ENCODE data around the gene ADCY4.

Gene ADCY4

DNA sequence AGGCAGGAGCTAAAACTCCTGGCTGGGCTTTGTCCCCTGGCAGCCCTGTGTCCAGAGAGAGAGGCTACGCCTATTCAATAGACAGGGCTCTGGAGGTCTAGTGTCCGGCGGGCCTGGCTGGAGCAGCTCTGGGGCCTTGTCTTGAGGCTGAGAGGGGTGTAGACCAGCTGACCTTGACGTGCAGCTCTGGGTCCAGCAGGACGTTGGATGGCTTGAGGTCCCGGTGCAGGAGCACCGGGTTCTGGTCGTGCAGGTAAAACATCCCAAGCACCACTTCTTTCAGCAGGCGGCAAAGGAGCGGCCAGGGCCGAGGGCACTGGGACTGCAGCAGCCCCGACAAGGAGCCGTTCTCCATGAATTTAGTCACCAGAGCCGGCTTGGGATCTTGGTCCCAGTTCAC is 4.0 kb upstream of the ADCY4 start:
- DNase-seq, result no peak

GRCh38 chr14:24337824-24338175 is 2.9 kb upstream of the ADCY4 start:
- DNase-seq, result no peak

DNA sequence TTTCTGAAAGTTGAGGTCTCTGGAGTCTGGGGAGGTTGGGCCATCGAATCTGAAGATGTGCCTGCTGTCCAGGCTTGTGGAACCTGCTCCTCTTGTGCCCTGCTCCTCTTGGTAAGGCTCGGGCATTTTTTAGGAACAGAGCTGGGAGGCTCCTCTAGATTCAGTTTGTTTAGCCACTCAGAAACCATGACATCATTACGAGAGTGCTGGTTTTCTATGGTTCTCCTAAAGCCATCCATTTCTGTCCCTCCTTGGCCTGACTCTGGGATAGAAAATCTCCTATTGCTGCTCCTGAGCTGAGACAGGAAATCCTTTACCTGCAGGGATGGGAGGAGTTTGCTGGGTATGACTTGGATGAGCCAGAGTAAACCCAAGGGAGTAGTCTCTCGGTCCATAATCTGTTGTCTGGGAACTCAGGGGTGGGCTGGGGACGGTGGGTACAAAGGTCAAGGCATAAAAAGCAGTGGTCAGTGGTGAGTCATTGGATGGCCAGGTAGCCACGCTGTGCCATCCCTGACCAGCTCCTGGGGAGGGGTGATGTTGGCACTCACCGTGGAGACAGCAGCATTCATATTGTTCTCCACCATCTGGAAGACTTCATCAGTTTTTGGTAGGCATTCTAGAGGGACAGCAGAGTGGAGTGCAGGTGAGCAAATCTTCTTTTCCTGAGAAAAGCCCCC is 2.4 kb upstream of the ADCY4 start:
- DNase-seq, result no peak

- DNase-seq, result peak in 1 of 4 experiments; percentile 26
Measured at GRCh38 chr14:24335461-24336171, 745 bp upstream of the ADCY4 start.

- DNase-seq, result peak; percentile 63 to 88 (median 78)
Measured at GRCh38 chr14:24332268-24332993, 2.4 kb downstream of the ADCY4 start.

GRCh38 chr14:24331731-24332267 is 3.1 kb downstream of the ADCY4 start:
- peak in 2 of 4 experiments; percentile 26 to 50 for DNase-seq

DNA sequence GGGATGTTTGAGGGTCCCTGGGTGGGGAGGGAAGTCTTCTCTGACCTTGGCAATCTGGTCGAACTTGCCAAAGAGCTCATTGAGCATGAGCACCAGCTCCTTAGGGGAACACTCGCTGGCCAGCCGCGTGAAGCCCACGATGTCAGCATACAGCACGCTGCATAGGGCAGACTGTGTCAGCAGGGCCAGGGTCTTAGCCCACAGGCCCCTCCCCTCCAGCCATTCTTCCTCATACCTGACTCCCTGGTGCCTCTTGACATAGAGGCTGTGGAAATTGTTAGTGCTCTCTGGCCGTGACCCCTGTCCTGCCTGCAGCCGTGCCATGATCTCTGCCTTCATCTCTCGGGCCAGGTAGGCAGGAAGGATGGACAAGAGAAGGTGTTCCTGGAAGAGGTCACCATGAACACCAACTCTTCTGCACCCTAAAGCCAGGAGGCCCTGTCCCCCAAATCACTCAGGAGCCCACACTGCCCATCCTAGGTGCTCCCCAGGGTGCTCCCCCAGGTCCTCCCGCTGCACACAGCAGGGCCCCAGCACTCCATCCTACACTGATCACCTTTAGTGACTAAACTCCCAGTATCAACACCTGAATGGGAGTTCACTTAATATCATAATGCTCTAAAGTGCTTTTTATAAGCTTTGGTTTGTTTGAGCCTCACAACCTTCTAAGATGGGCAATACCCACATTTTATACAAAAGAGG is 3.7 kb downstream of the ADCY4 start:
- no peak for DNase-seq

- DNase-seq, result peak; percentile 91 to 98 (median 95)
Measured at GRCh38 chr14:24329736-24330135, 5.1 kb downstream of the ADCY4 start.

- peak in 2 of 4 experiments; percentile 38 to 45 for DNase-seq
Measured at GRCh38 chr14:24329073-24329663, 5.7 kb downstream of the ADCY4 start.

- DNase-seq, result peak in 2 of 4 experiments; percentile 21 to 44
Measured at GRCh38 chr14:24327914-24328313, 7.0 kb downstream of the ADCY4 start.

GRCh38 chr14:24327303-24327702 is 7.6 kb downstream of the ADCY4 start:
- peak in 3 of 4 experiments; percentile 62 to 86 (median 66) for DNase-seq

DNA sequence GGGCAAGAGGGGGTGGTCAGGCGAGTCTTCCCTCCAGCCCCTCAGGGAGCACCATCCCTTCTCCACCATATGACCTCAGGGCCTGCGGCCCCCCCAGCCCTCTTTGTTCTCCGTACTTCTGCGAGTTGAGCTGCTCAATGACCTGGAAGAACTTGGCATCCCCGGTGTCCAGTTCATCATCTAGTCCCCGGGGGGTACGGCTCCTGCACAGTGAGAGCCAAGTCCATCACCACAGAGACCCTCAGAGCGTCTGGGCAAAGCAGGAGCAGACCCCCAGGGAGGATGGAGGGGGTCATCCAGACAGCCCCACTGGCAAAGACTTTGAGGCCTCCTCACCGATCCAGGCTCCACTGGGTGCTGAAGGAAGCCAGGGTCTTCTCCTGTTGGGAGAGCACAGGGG is 8.9 kb downstream of the ADCY4 start:
- DNase-seq, result no peak

GRCh38 chr14:24325041-24325530 is 9.8 kb downstream of the ADCY4 start:
- DNase-seq, result peak in 1 of 4 experiments; percentile 1

GRCh38 chr14:24324024-24324423 is 10.8 kb downstream of the ADCY4 start:
- peak in 1 of 4 experiments; percentile 2 for DNase-seq

- DNase-seq, result peak in 1 of 4 experiments; percentile 1
Measured at GRCh38 chr14:24323341-24323740, 11.5 kb downstream of the ADCY4 start.

GRCh38 chr14:24322672-24323071 is 12.2 kb downstream of the ADCY4 start:
- DNase-seq, result no peak

DNA sequence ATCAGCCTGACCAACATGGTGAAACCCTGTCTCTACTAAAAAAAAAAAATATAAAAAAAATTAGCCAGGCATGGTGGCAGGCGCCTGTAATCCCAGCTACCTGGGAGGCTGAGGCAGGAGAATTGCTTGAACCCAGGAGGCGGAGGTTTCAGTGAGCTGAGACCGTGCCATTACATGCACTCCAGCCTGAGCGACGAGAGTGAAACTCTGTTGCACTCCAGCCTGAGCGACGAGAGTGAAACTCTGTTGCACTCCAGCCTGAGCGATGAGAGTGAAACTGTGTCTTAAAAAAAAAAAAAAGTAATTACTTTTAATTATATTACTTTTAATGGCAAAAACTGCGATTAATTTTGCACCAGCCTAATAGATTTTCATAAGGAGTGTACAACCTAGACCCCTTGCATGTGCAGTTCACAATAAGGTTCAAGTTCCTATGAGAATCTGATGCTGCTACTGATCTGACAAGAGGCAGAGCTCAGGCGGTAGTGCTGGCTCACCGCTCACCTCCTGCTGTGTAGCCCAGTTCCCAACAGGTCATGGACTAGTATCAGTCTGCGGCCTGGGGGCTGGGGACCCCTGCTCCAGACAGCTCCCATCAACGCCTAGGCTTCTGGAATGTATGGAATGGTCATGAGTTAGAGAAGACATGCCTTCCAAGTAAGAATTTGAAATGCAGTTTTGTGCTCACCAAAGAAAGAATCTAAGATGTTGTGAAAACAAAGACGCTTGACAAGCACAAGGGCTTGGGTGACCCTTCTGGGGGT is 13.5 kb downstream of the ADCY4 start:
- DNase-seq, result peak in 1 of 4 experiments; percentile 1

DNA sequence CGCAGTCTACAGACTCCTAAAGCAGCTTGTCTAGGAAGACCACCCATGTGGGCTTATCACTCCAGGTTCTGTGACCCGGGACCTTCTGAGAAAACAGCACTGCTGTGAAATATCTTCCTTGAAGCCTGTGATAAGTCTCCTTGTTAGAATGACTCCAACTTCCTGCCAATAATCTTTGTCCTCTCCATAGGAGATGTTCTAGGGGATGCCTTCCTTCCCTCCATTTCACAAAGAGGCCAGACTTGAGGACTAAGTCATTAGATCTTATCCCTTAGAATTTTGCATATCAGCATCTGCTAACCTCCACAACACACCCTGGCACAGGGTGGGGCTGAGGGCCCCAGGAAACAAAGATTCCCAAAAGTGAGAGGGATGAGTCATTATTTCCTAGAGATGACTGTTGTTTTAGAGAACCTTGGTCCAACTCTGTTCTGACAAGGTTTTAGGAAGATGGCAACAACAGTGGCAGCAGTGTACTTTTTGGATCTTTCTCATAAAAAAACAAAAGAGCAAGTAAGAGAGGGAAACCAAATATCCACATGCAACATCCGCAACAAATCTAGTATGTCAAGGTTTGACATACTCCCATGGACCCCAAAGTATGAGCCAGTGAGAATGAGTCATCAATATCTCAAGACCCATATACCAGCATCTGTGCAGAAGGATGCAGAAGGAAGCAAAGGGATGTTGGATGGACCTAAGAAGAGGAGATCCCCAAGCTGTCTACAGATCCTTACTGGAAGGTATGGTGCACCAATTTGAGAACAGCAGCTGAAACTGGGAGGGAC is 17.5 kb downstream of the ADCY4 start:
- peak in 1 of 4 experiments; percentile 23 for DNase-seq

GRCh38 chr14:24316597-24316950 is 18.3 kb downstream of the ADCY4 start:
- no peak for DNase-seq

All from suppressor macrophage (primary cell).